Measurements from ENCODE around the gene FOXP1.

- no peak for TF ChIP-seq CTCF (IDR thresholded peaks at IDR 0.05)
- TF ChIP-seq POLR2A (IDR thresholded peaks at IDR 0.05): no peak
Observed at GRCh38 chr3:71089271-71089847, 494.2 kb downstream of the FOXP1 start.

Data from adrenal gland (tissue), 5 donors.